Stimulated activated CD4-positive, alpha-beta T cell treated with anti-CD3 and anti-CD28 coated beads, Interleukin-1b, Interleukin-23, amount 100 ng/mL, for 48 hours (primary cell): Measurements from ENCODE around the gene SPAG17.

ENCODE experiments used
- DNase-seq: peaks from one replicate; pipeline ENCODE4 v3.0.0-alpha.2; 2020

SPAG17 gene

DNA sequence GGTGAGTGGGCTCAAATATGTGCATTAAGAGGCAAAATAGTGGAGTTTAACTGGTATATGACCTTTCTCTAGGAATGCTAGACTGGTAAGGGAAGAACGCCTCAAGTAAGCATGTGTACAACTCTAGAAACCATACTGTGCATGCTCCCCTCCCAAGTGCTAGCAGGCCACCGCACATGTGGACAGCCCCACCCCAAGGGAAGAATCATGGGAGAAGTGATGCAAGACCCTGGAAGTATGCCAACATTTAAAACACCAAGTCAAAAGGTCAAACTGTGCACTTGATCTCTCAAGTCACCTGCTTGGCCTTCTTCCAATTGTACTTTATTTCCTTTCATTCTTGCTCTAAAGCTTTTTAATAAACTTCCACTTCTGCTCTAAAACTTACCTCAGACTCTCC is 135.0 kb downstream of the SPAG17 start:
- DNase-seq: no peak

DNA sequence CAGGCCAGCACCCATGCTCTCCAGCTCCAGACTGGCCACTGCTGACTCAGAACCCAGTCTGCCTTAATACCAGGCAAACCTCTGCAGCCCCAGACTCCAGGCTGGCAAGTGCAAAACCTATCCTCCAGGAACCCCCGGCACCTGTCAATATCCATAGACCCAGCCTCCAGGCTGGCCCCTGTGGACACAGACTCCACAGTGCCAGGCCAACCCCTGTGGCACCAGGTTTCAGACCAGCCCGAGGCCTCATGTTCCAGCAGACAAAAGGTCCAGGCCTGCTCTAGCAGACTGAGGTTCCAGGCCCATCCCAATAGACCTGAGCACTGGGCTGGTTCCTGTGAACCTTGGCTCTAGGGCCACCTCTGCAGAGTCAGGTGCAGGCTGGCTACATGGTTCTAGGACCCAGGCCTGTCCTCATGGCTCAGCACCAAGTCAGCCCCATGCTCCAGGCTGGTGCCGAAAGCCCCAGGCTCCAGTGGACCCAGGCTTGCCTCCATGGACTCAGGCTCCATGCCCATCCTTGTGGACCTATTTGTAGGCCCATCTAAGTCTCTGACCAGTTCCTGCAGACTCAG is 137.3 kb downstream of the SPAG17 start:
- no peak for DNase-seq

DNA sequence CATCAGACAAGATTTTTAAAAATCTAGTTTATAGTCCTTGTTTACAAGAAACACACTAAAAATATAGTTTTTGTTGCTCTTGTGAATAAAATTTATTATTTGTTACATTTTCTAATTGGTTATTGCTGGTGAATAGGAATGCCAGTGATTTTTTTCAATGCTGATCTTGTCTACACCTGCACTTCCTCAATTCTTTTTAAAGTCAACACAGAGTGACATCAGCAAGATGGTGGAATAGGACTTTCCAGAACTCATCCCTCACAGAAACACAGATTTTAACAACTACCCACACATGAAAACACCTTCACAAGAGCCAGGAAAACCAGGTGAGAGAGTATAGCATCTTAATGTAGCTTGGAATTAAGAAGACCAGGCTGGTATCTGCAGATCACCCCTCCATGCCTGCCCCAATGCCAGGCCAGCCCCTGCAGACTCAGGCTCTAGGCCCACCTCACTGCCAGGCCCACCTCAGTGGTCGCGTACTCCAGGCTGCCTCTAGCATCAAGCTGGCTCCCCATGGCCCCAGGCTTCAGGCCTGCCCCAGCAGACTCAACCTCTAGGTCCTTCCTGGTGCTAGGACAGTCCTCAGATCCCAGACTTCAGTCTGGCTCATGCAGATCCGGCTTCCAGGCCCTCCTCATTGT is 137.9 kb downstream of the SPAG17 start:
- DNase-seq: no peak

DNA sequence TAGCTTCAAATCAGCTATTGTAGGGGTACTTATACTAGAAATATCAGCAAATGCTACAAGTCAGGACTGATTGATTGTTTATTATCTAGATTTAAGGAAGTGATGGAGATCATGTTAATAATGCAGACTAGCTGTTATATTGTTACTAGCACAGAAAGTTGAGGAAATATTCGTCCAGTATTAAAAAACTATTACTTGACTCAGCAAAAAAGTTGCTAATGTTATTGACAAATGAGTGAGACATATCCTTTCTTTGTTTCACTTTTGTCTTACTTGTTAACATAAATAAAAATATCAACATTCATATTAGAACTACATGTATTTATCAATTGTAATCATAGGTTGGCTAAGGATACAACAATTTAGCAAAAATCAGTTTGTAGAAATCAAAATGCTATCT is 141.4 kb downstream of the SPAG17 start:
- DNase-seq: no peak

DNA sequence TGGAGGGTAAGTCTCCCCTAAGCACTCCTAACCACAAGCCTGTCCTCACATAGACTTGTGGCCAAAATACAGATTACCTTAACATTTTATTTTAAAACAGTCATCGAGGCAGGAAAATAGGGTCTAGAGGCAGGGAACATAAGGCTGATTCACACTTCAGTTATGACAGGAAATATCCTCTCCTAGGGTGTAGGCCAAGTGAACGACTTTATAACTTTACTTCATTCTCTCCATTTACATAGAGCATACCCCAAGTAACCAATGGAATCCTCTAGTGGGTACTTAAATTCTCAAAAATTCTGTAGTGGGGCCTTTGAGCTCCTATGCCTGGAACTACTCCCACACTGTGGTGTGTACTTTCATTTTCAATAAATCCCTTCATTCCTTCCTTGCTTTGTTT is 142.5 kb downstream of the SPAG17 start:
- DNase-seq: no peak

DNA sequence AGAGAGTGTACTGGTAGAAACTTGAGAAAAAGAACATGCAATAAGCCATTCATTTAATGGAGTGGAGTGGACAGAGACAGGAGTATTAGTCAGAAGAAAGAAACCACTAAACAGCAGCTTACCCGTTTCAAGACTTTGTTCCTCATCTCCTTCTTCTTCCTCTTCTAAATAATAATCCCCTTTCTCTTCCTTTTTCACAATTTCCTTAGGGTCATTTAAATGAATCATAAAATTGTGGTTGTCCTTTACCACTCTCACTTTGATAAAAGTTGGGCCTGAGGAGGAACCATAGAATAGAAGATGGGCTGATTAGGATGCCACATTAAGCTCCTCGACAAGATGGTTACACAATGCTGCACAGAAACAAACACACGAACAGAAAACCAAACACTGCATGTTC is 145.9 kb downstream of the SPAG17 start:
- DNase-seq: no peak

DNA sequence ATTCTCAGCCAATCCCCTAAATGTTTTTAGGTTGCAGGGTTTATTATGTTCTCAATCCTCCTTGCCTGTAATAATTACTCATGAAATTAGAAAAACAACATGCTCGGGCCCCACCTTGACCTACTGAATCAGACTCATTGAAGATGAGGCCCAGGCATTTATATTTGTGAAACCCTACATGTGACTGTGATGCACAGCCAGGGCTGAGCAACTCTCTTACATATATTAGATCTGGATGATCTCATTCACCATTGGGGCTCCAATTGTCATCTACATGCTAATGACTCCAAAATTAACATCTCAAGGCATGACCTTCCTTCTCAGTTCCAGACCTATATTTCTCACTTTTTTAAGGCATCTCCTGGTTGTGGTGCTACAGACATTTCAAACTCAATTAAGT is 152.1 kb downstream of the SPAG17 start:
- no peak for DNase-seq

DNA sequence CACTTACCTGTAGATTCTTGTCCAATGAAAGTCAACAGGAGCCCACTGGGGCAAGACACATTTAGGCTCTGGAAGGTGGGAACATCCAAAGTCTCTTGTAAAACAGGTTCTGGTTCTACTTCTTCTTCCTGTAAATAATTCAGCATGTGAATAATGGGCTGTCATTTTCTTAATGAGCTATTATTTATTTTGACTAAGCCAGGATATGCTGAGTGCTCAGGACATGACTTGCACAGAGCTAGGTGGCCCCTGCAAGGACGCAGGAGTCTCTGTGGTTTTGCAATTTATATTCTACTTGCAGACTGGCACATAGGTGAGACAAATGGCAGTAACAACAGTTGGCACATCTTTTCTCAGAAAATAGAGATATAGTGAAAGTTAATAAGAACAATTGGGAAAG is 156.8 kb downstream of the SPAG17 start:
- no peak for DNase-seq

DNA sequence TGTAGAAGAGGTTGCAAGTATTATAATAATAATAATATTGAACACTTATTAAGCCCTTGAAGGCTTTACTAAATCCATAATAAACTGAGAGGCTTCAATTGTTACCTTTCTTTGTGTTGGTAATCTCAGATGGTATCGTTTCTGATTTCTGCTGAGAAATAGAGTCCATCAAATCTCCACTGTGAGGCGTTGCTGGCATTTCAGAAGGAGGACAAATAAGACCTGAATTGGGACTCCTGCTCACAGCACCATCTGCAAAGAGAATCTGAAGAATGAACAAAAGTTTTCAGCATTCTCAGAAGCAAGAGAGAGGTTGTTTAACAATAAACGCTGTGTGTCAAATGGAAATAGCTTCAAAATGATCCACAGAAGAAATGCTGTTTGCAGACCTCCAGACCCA is 161.8 kb downstream of the SPAG17 start:
- no peak for DNase-seq

DNA sequence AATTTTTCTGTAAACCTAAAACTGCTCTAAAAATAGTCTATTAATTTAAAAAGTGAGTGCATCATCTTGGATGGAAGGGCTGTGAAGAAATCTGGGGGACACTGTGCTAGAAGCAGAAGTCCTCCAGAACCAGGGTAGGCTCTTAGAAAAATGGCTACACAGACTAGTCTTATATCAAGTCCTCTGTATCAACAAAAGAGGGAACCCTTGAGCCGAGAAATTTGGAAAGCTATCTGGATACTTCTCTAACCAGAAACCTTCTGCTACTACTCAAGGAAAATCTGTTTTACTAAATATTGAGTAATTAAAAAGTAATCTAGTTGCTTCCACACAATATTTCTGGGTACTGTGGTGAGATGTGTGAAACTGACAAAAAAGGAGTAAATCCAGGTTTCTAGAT is 163.4 kb downstream of the SPAG17 start:
- DNase-seq: no peak

DNA sequence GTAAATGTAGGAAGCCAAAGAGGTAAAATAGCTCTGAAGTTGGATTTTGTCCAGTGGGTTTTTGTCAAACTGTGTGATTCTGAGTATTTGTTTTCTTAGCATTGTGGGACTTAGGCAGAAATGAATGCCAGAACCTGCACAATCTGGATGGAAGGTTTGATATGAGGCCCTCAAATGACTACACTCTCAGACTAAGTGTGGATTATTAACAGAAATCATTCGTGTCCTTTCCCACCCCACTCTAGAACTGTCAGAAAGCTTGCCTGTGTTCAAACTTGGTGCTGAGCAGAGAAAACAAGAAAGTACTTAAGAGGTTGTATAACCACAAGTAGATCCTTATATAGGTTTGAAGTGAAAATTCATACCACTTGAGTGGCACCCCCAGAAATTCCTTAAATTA is 167.0 kb downstream of the SPAG17 start:
- DNase-seq: no peak

DNA sequence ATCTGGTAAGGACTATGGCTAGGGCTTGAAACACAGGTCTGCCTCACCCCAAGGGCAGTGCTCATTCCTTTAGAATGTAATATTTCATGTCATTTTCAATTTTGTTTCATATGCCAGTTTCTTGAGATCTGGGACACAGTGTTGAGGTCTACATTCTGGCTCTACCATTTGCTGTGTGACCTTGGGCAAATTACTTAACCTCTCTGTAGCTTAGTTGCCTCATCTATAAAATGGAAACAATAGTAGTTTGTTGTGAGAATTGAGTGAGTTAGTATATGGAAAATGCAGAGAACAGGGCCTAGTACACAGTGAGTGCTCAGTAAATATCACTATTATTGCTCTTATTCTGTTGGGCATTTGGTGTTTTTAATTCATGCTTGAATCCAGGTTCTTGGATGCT is 171.1 kb downstream of the SPAG17 start:
- DNase-seq: no peak

DNA sequence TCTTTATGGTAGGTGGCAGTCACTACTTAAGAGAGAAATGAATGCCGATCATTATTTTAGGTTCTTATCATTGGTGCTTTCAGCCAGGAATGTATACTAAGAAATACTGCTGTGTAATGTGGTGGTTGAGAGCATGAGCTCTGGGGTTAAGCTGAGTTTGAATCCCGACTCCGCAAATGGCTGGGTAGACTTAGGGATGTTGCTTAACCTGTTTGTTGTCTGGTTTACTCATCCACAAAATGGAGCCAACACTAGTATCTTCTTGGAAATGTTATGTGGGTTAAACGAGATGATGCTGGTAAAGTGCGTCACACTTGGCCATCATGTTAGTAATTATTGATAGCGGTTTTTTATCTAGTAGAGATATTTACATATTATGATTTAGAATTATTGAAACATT is 171.7 kb downstream of the SPAG17 start:
- no peak for DNase-seq

DNA sequence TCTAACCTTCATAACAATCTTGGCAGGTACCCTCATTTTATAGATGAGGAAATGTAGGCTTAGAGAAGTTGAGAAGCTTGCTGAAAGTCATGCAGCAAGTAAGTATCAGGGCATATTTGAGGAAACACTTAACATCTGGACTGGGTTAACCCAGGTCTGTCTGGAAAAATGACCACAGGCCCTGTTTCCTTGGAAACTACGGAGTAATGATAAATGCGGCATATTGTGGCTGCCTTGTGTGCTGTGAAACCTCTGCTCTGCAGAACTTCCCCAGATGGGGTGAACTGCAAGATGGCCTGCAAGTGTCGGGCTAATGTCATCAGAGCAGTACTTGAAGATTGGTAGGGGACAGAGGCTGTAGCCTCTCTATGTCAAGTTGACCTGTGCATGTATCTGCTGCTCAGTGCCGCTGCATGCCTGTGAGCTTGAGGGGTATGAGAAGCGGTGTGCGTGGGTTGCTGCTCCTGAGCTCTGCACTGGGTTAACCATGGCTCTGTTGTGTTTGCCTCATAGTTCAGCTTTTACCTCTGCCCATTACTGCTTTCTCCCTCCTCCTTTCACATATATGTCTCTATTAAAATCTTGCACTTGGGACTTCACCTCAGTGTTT is 172.4 kb downstream of the SPAG17 start:
- no peak for DNase-seq

DNA sequence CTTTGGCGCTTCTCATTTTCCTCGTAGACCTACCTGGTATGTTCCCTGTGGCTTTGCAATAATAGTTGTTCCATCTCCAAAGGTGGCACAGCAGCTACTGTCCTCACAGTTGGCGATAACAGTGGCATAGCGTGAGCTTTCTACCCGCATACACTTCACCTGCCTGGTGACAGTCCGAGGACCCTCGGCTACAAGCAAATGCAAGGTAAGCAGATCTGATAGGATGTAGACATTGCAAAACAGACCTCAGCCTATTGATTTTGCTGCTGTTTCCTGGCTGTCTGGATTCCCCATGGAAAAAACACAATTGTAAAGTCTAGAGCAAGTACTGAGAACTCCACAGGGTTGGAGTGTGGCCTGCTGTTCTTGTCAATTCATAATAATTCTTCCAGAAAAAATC is 177.0 kb downstream of the SPAG17 start:
- no peak for DNase-seq

DNA sequence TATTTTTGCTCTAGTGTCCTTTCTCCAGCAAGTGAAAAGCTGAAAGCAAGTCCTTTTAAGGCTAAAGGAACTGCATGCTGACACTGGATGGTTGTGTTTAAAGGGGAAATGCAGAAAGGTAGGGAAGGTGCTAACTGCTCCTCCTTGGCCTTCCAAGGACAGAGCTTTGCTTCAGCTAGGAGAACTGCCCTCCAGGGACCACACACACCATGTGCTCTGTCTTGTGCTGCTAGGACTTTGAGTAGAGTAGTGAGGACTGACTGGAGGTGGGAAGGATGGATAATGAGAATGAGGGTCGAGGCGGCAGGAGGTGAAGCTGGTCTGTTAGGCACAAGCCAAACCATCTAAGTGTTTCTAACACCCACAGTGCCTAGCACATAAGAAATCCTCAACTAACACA is 177.6 kb downstream of the SPAG17 start:
- no peak for DNase-seq

DNA sequence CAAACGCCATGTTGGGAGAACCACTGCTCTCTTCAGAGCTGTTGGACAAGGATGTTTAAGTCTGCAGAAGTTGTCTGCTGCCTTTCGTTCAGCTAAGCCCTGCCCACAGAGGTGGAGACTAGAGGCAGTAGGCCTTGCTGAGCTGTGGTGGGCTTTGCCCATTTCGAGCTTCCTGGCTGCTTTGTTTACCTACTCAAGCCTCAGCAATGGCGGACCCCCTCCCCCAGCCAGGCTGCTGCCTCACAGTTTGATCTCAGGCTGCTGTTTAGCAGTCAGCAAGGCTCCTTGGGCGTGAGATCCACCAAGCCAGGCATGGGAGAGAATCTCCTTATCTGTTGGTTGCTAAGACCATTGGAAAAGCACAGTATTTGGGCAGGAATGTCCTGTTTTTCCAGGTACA is 180.7 kb downstream of the SPAG17 start:
- DNase-seq: no peak

DNA sequence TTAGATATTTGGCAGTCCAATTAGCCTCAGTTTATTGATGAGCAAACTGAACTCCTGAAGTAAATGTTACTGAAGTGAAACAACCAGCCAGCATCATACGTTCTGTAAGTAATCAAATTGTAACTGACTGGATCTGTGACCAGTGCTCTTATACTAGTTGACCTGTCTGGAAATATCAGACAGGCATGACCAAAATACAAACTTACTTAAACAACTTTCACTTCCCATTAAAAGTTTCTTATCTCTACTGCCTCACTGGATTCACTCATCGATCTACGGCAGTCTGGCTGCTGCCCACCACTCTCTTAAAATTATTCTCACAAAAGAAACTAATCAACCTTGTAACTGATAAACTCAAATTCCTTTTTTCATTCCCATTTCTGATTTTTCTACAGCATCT is 199.1 kb downstream of the SPAG17 start:
- no peak for DNase-seq

DNA sequence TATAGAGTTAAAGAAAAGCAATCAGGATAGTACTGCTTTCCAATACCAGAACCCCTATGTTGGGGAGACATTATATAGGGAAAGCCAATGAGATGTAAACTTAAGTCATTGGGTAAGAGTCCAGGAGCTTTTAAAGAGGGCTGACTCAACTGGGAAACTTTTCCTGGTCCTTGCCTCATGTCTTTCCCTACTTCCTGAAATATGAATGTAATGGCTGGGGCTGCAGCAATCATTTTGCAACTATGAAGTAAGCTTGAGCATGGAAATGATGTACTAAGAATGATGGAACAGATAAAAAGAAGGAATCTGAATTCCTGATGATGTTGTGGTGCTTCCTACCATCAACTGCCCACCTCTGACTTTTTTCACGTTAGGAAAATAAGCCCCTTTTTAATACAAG is 199.8 kb downstream of the SPAG17 start:
- no peak for DNase-seq

DNA sequence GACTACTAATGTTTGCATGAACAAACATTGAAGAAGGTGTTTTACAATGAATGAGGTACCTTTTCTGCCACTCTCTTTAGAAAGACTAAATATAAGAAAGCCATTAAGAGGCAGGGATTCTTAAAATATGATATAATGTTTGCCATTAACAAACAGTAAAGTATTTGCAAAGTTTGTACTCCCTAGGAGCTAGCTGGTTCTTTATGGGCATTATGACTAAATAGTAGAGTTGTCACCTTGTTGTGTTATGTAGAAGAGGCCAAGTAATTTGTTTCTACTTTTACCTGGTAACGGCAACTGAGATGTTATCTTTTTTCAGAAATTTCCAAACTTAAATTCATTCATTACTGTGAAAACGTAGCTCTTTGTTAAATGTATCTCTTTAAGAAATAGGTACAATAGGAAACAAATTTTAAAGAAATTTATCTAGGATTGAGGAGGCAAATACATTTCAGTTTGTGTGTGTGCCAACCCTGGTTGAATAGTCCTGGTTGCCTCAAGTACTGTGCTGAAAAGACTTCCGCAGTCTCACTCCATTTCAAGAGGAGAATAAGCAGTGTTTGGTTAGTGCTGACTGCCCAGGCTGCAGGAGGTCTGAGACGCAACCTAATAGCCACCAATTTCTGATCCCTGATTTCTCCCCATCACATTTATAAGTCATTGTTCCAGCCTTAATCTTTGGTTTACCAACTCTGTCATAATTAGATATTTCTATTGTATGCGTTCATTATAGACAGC is 203.4 kb downstream of the SPAG17 start:
- DNase-seq: no peak

DNA sequence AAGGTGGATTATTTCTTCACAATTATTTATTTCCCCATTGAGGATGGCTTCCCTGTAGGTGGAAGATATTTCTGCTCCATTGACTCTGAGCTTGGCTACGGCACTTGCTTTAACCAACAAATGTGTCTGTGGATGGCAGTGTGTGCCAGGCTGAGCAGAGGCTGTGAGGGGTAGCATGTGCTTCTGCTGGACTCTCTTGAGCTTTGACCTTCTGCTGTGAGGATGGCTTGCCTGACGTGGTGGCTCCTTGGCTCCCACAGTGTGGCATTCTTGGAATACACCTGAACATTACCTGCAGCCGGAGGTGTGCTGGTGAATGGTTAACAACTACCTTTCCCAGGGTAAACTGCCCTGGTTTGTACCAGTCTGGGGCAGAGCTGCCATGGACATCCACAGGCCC is 208.6 kb downstream of the SPAG17 start:
- no peak for DNase-seq

DNA sequence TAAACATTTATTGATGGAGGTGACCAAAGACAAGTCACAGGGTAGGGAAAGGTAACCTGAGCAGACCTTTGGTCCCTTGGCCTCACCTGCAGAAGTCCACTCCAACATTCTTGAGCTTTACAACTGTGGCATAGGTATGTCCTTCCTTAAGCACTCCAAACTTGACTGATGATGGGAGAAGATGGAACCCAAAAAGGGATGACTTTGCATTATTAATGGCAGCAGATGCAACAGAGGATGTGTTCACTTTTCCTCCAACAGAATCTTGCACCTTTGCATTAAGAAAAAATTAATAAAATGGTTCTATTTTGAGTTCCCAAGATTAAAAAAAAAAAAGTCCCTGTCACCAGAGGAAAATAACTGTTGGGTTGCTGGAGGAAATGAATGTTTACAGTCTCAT is 213.3 kb downstream of the SPAG17 start:
- no peak for DNase-seq

DNA sequence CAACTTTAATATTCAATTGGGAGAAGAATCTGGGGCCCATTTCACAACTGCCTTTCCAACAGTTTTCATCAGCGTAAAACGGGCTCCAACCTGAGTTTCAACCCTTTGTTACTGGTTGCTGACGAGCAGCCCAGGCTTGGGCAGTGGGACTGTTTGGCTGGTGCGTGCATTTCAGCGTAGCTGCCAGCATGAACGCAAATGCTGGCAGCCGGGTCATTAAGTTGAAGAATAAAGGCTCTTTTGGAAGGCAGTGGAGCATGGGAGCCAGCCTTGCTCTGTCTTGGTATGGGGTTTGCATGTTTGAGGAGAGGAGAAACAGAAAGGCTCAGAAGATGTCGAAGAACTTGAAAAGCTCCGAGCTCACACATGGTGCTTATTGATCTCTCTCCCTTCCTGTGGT is 214.8 kb downstream of the SPAG17 start:
- no peak for DNase-seq

DNA sequence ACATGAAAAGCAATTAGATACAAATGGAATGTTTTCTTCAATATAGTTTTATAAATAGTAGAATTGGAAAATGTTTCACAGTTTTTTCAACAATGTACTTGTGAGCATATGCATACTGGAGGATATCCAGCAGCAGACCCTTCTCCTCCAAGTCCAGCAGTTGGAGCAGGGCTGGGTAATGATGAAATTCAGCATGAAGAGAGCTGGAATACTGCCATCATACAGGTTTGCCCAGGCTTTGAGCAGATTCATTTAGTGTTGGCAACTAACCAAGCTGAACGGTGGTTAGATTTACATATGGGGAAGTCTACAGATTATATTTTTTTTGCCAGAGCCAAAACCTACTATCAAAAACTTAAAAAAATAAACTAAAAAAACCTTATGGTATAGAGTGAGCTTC is 217.1 kb downstream of the SPAG17 start:
- DNase-seq: no peak
